ENCODE results near the gene PRKCQ.
"Not testable (repeated sequence)": the region's sequence is repeated elsewhere in the genome, so short reads cannot be mapped to it uniquely, and the experiment has no call there.

PRKCQ gene

DNA sequence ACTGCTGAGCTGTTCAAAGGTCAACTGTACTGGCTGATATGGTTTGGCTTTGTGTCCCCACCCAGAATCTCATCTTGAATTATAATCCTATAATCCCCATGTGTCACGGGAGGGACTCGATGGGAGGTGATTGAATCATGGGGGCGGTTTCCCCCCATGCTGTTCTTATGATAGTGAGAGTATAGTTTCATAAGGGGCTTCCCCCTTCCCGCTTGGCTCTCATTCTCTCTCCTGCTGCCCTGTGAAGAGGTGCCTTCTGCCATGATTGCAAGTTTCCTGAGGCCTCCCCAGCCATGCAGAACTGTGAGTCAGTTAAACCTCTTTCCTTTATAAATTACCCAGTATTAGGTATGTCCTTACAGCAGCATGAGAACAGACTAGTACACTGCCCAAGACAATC, 140.2 kb downstream of the PRKCQ start:
- DNase-seq = not testable (repeated sequence)

DNA sequence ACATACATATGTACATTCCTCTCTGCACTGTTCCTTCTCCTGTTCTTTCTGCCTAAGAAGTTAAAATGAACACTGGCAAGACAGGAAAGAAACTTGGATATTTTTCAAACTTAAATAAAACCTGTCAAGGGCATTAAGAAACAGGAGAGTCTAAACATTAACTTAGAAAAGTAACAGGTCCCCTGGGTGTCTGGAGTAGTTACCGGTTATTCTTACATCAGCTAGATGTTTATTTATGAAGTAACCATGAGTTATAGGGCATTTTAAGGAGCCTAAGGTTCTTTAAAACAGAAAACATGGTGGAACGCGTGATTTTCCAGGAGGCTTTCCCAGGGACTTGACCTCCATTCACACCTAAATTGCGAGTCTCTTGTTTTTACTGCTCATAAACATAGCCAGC, 148.2 kb downstream of the PRKCQ start:
- no peak for DNase-seq

GRCh38 chr10:6431186-6431585, 148.9 kb downstream of the PRKCQ start:
- no peak for DNase-seq

- DNase-seq = no peak
These were observed 149.6 kb downstream of the PRKCQ start for GRCh38 chr10:6430423-6430980.

- no peak for DNase-seq
These were observed 152.6 kb downstream of the PRKCQ start for GRCh38 chr10:6427357-6427959.

GRCh38 chr10:6426317-6426716, 153.8 kb downstream of the PRKCQ start:
- DNase-seq = no peak

GRCh38 chr10:6423413-6424170, 156.5 kb downstream of the PRKCQ start:
- no peak for DNase-seq

GRCh38 chr10:6423004-6423403, 157.1 kb downstream of the PRKCQ start:
- no peak for DNase-seq

GRCh38 chr10:6418613-6419216, 161.4 kb downstream of the PRKCQ start:
- DNase-seq = no peak

- no peak for DNase-seq
These were observed 161.9 kb downstream of the PRKCQ start for GRCh38 chr10:6418167-6418566.

GRCh38 chr10:6416892-6417512, 163.1 kb downstream of the PRKCQ start:
- peak; percentile 33 for DNase-seq

DNA sequence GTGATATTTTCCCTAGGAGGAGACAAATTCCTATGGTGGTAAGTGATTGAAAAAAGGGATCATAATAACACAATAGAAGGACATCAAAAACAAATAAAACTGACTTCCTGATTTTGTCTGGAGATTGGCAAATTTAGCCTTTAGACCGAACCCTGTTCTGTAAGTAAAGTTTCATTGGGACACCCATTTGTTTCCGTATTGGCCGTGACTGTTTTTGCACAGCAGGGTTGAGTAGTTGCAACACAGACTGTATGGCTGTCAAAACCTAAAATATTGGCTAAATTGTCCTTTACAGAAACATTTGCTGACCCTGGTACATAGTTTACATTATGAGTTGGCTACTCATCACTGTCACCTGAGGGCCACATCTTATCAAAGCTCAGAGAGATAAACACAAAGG, 168.6 kb downstream of the PRKCQ start:
- no peak for DNase-seq

DNA sequence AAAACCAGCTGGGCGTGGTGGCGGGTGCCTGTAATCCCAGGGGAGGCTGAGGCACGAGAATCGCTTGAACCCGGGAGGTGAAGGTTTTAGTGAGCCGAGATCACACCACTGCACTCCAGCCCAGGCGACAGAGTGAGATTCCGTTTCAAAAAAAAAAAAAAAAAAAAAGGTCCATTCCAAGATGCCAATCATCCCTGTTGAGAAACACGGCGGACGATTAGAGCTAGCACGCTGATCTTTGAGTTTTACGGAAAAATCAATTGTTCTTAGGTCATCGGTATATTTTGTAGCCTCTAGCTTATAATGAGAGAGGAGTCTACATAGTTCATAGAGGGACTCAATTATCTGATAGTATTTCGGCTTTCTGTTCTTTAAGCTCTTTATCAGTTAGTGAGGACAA, 169.2 kb downstream of the PRKCQ start:
- no peak for DNase-seq

DNA sequence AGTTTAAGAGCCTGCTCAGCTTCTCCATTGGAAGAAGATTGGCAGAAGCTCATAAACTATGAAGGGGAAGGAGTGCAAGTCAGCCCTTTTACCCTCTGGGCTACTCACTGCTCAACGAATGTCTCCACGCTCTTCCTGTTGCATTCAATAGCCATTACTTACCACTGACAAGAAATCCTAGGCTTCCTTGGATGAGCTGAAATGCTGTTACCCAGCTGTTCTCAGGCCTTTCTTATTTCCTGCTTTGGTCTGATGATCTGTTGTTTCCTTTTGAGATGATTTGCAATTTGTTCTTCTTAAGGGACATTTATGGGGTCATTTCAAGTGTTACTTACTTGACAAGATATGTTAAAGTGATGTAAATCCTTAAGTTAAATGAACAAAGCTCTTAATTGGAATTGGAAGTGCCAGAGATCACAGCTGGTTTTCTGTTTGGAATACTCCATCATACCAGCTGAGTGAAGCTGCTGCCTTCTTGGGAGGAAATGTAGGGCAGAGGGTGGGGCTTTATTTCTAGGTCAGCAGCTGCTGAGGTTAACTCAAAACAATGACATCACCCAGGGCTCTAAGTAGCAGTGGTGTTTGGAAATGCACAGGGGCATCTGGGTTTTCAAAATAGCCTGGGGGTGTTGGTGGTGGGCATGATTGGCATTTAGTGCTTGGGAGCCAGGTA, 170.0 kb downstream of the PRKCQ start:
- DNase-seq = peak; percentile 29

GRCh38 chr10:6408799-6409198, 171.3 kb downstream of the PRKCQ start:
- no peak for DNase-seq

DNA sequence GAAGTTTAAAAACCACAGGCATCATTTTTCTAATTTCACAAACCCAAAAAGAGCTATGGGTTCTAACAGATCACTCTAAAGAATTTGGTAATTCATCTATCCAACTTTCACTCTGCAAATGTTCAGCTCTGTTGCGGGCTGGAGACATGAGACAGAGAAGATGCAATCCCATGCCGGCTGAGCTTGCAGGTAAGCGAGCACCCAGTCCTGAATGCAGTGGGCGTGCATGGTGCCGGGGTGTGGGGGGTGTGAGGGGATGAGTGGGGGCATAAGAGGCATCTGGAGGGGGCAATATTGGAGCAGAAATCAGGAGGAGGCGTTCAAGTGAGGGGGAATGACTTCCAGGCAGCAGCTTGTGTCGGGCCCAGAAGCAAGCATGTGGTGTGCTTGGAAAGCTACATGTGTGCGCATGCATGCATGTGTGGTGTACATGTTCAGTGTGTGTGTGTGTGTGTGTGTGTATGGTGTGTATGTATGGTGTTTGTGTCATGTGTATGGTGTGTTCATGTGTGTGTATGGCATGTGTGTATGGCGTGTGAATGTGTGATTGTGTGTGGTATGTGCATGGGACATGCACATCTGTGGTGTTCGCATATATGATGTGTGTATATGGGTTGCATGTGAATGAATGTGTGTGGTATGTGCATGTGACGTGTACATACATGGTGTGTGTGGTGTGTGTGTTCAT, 172.9 kb downstream of the PRKCQ start:
- DNase-seq = no peak

GRCh38 chr10:6406220-6407033, 173.6 kb downstream of the PRKCQ start:
- peak; percentile 22 for DNase-seq

GRCh38 chr10:6405713-6406112, 174.4 kb downstream of the PRKCQ start:
- DNase-seq = no peak

DNA sequence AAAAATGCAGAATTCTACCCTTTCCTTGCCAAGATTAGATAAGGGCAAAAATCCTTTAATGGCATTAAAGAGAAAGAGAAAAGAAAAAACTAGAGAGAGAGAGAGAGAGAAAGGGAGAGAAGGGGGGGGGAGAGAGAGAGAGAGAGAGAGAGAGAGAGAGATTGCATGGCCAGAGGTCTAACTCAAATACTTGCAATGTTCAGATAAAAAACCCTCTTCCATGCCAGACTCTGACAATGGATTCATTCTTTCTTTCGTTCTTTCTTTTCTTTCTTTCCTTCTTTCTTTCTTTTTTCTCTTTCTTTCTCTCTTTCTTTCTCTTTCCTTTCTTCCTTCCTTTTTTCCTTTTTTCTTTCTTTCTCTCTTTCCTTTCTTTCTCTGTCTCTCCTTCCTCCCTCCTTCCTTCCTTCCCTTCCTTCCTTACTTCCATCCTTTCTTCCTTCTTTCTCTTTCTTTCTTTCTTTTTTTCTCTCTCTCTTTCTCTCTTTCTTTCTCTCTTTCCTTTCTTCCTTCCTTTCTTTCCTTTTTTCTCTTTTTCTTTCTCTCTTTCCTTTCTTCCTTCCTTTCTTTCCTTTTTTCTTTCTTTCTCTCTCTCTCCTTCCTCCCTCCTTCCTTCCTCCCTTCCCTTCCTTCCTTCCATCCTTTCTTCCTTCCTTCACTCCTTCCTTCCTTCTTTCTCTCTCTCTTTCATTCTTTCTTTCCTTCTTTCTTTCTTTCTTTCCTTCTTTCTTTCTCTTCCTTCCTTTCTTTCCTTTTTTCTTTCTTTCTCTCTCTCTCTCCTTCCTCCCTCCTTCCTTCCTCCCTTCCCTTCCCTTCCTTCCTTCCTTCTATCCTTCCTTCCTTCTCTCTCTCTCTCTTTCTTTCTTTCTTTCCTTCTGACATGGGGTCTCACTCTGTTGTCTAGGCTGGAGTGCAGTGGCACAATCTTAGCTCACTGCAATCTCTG, 175.7 kb downstream of the PRKCQ start:
- no peak for DNase-seq

DNA sequence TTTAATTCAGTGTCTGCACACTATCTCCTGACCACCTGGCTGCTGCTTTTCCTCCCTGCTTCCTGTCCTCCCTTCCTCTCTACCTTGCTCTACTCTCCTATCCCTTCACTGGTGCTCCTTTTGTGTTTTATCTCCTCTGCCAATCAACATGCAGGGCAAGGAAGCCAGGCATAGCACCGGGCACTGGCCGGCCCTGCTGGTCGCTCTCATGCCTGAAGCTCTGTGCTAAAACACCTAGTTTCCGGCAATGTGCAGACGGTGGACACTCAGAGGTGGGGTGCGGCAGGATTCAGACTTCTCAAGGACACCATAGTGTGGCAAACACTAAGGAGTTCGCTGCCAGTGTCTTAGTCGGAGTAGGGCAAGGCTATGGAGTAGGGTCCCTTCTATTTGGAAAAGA, 177.1 kb downstream of the PRKCQ start:
- no peak for DNase-seq
